PFSK-1 (cell line): ENCODE data around the gene TFPT.

ENCODE experiments used
- POLR2AphosphoS5 ChIP-seq: IDR thresholded peaks from 2 replicates; pipeline ENCODE4 v1.6.1; 2012; ENCODE audit warnings: low read depth, mild to moderate bottlenecking, control low read depth, low read length, moderate library complexity
- REST ChIP-seq, 2 experiments: IDR thresholded peaks; 2 replicates each; pipeline versions ENCODE4 v1.6.1 to v1.8.0; 2011 to 2012; ENCODE audit warnings: low read depth in 2 of 2, low read length in 2 of 2, control low read depth in 1 of 2, inconsistent platforms in 1 of 2, mild to moderate bottlenecking in 1 of 2, moderate library complexity in 1 of 2; ENCODE audit not compliant: insufficient read depth in 1 of 2
- SIN3A ChIP-seq: IDR thresholded peaks from 2 replicates; pipeline ENCODE4 v1.6.1; 2012; ENCODE audit warnings: mild to moderate bottlenecking, low read length, moderate library complexity, borderline replicate concordance; ENCODE audit not compliant: insufficient read depth
- TAF1 ChIP-seq: IDR thresholded peaks from 2 replicates; pipeline ENCODE4 v1.6.1; 2012; ENCODE audit warnings: low read length, control low read depth, borderline replicate concordance; ENCODE audit not compliant: insufficient read depth

- TF ChIP-seq TAF1 (no peak), POLR2AphosphoS5 (0 out of 2 replicates have a peak, but pooled peaks have one; percentile 25), SIN3A (no peak), REST (IDR thresholded peaks at IDR 0.05; ENCODE audit: insufficient read depth in 1 of 2, low read depth in 2 of 2, low read length in 2 of 2) (no peak)
Measured at GRCh38 chr19:54108496-54108895, 7.0 kb downstream of the TFPT start.
